Left lung (tissue), 10 donors: ENCODE results near the gene SHD. TPM values are rescaled to one million over a fixed set of nuclear protein-coding genes. Genes with fewer than 3 reads are reported as not detected.
"Not testable (repeated sequence)": the region's sequence is repeated elsewhere in the genome, so short reads cannot be mapped to it uniquely, and the experiment has no call there.

Experiments used
- ATAC-seq: fragments of 200-7000 bp; cut with Tn5 transposase; one replicate; pipeline ENCODE4 v1.9.1; 2020; ENCODE audit warnings: moderate library complexity
- DNase-seq, 4 donors: peaks; one replicate each; pipeline ENCODE4 v3.0.0-alpha.2; 2013 to 2020
- H3K27ac ChIP-seq, 2 donors: fragments of 200-600 bp; sonication (generic) in 1 of 2; one replicate each; pipeline versions ENCODE4 v1.5.0 to v1.8.0; 2020 to 2021
- H3K27me3 ChIP-seq, 2 donors: fragments of 200-600 bp; sonication (generic) in 1 of 2; one replicate each; pipeline versions ENCODE4 v1.5.0 to v1.8.0; 2020 to 2021
- H3K36me3 ChIP-seq, 2 donors: fragments of 200-600 bp; sonication (generic) in 1 of 2; one replicate each; pipeline versions ENCODE4 v1.5.0 to v1.8.0; 2020 to 2021
- H3K4me1 ChIP-seq, 2 donors: fragments of 200-600 bp; one replicate each; pipeline ENCODE4 v1.8.0; 2021
- H3K4me3 ChIP-seq, 2 donors: fragments of 200-600 bp; sonication (generic) in 1 of 2; one replicate each; pipeline versions ENCODE4 v1.5.0 to v1.8.0; 2020 to 2021; ENCODE audit warnings: mild to moderate bottlenecking in 1 of 2
- H3K9me3 ChIP-seq, 2 donors: fragments of 200-600 bp; sonication (generic) in 1 of 2; one replicate each; pipeline versions ENCODE4 v1.5.0 to v1.8.0; 2020 to 2021
- intact Hi-C, 2 donors: fragments of 100-400 bp; cut with DNase I; formaldehyde crosslinking; loops; one replicate each; pipeline versions ENCODE4 v1.11.2 to v1.14.2; 2022
- polyA plus RNA-seq, 6 donors: library from polyadenylated mRNA; unstranded; fragments of 120-200 nt; gene quantifications; one replicate each; pipeline ENCODE4 v1.2.1, GENCODE V29; 2013; ENCODE audit not compliant: insufficient read length in 6 of 6
- total RNA-seq, 2 donors: library from RNA; stranded (reverse); fragmentation: NEBNext Ultra II Directional; extraction: Animal tissue kit (Norgen Biotek cat#: 25700); gene quantifications; one replicate each; pipeline ENCODE4 v1.2.1, GENCODE V29; 2021
- TF ChIP-seq, protein P1 (sequence below), 2 donors: fragments of 200-600 bp; sonication (generic) in 1 of 2; IDR thresholded peaks; one replicate each; pipeline versions ENCODE4 v1.5.0 to v1.8.0; 2021; ENCODE audit warnings: antibody characterized with exemption in 2 of 2
- donor health status: DM: no; HTN: yes; CAD: no.
- donor health status: DM: no; HTN: no; CAD: no.

SHD gene
- total and polyA plus RNA-seq, 8 donors = 0.21 to 0.28 (median 0.21) TPM; not detected in 3

DNA sequence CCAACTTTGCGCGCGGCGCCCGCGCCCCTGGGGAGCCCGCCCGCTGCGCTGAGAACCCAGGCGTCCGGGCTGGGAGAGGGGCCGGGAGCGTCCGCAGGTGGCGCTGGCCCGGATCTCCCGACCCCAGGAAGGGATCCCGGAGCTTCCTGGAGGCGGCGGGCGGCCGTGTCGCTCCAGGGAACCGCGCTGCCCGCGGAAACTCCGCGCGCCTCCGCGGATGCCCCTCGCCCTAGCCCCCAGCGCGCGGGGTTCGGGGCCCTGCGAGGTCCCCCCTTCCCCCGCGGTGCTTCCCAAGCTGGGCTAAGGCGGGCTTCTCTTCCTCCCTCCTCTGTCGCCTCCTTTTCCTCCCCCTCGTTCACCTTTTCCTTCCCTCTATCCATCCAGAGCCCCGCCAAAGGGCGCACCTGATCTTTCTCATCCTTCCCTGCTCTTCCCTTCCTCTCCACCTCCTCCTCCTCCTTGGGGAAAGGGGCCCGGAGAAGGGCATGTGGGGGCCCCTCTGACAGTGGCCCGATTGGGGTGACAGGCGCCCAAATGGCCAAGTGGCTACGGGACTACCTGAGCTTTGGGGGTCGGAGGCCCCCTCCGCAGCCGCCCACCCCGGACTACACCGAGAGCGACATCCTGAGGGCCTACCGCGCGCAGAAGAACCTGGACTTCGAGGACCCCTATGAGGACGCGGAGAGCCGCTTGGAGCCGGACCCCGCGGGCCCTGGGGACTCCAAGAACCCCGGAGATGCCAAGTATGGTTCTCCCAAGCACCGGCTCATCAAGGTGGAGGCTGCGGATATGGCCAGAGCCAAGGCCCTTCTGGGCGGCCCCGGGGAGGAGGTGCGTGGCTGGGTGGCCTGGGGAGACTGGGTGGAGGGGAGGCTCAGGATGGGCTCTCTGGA is 710 bp downstream of the SHD start:
- Histone ChIP-seq H3K36me3 (no peaks in the 10 kb centered on the region), H3K4me1 (peaks cover 8 to 13% of the 10 kb centered on the region in 2 donors), H3K9me3 (no peaks in the 10 kb centered on the region), H3K4me3 (no peak overlapping the region), H3K27ac (no peak overlapping the region), H3K27me3 (peaks cover 28 to 72% of the 10 kb centered on the region in 2 donors)
- intact Hi-C loops = no loop called here
- DNase-seq (no peak), ATAC-seq (no peak)
- TF ChIP-seq, protein P1, sequence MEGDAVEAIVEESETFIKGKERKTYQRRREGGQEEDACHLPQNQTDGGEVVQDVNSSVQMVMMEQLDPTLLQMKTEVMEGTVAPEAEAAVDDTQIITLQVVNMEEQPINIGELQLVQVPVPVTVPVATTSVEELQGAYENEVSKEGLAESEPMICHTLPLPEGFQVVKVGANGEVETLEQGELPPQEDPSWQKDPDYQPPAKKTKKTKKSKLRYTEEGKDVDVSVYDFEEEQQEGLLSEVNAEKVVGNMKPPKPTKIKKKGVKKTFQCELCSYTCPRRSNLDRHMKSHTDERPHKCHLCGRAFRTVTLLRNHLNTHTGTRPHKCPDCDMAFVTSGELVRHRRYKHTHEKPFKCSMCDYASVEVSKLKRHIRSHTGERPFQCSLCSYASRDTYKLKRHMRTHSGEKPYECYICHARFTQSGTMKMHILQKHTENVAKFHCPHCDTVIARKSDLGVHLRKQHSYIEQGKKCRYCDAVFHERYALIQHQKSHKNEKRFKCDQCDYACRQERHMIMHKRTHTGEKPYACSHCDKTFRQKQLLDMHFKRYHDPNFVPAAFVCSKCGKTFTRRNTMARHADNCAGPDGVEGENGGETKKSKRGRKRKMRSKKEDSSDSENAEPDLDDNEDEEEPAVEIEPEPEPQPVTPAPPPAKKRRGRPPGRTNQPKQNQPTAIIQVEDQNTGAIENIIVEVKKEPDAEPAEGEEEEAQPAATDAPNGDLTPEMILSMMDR (IDR thresholded peaks at IDR 0.05) = no peak

DNA sequence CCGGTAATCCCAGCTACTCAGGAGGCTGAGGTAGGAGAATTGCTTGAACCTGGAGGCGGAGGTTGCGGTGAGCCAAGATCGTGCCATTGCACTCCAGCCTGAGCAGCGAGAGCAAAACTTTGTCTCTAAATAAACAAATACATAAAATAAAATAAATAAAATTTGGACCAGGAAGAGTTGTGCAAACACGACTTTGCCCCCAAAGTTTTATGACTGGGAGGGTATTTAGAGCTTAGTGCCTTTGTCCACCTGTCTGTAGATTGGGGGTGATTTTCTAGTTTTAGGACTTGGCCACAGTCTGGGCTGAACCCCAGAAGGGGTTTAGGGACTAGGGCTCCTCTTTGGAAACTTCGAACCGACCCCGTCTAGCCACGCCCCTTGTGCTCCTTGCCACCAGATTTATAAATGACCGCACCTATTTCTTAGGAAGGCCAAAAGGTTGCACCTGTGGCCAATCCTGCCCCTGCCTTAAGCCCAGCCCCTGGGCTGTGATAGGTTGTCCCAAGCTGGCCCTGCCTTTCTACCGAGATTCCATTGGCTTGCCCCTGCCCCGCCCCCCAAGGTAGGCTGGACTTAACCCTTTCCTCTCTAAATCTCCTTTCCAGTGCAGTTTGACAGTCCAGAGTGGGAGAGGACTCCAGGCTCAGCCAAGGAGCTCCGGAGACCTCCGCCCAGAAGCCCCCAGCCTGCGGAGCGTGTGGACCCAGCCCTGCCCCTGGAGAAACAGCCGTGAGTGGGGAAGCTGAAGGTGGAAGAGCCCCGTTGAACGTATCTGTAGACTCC is 5.3 kb downstream of the SHD start:
- intact Hi-C loops = no loop called here
- TF ChIP-seq, protein P1 (IDR thresholded peaks at IDR 0.05) = no peak
- Histone ChIP-seq H3K9me3 (no peaks in the 10 kb centered on the region), H3K27ac (no peak overlapping the region), H3K4me3 (no peak overlapping the region), H3K4me1 (peaks cover 4 to 5% of the 10 kb centered on the region in 2 donors), H3K27me3 (peaks cover 19 to 67% of the 10 kb centered on the region in 2 donors), H3K36me3 (no peaks in the 10 kb centered on the region)
- ATAC-seq (no peak), DNase-seq (no peak)

DNA sequence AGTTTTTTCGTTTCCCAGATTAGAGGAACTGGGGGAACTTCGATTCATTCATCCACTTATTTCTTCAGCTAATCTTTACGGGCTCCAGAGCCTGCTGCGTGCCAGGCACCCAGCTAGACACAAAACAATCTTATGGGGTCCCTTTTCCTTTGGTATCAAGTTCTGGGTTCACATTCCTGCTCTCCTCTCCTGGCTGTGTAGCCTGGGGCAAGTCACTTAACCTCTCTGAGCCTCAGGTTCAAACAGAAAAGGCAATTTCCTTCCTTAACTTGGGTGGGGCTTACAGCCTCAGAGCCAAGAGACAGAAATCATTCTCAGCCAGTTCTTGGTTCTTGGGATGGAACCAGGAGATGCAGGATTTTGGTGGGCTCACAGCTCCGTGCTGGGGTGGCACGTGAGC is 5.9 kb downstream of the SHD start:
- Histone ChIP-seq H3K27ac (no peak overlapping the region), H3K4me3 (no peak overlapping the region), H3K27me3 (peaks cover 13 to 67% of the 10 kb centered on the region in 2 donors), H3K4me1 (no peaks in the 10 kb centered on the region), H3K9me3 (no peaks in the 10 kb centered on the region), H3K36me3 (no peaks in the 10 kb centered on the region)
- intact Hi-C loops = no loop called here
- TF ChIP-seq, protein P1 (IDR thresholded peaks at IDR 0.05) = no peak
- ATAC-seq (no peak), DNase-seq (no peak)

DNA sequence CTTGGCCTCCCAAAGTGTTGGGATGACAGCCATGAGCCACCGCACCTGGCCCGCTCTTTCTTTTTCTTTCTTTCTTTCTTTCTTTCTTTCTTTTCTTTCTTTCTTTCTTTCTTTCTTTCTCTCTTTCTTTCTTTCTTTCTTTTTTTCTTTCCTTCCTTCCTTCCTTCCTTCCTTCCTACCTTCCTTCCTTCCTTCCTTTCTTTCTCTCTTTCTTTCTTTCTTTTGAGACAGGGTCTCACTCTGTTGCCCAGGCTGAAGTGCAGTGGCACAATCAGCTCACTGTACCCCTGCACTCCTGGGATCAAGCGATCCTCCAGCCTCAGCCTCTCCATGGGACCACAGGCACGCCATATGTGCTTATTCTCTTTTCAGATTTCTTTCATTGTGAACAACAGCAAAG is 7.1 kb downstream of the SHD start:
- H3K4me3 ChIP-seq, H3K4me1 ChIP-seq, ATAC-seq, H3K36me3 ChIP-seq, intact Hi-C loops, H3K27ac ChIP-seq, DNase-seq, H3K9me3 ChIP-seq: not testable (repeated sequence)
- H3K27me3 ChIP-seq = peaks cover 5 to 67% of the 10 kb centered on the region in 2 donors

DNA sequence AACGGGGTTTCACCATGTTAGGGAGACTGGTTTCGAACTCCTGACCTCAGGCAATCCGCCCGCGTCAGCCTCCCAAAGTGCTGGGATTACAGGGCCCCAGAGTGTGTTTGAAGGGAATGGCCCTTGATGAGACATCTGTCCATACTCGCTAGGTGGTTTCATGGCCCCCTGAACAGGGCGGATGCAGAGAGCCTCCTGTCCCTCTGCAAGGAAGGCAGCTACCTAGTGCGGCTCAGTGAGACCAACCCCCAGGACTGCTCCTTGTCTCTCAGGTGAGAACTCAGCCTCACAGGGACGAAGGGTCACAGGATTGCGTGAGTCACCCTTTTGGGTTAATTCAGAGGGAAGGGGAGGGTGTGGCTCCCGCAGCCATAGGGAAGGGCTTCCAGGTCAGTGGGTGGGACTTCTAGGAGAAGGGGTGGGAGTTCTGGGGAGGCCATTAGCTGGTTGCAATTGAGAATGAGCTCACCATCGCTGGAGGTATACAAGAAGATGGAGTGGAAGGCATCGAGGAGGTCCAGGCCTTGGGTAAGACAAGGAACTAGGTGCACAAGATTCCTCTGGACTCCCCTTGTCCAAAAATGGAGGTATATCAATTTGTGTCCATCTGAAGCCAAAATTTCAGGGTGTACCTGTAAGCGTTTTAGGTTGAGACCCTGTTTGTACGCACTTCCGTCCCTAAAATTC is 9.2 kb downstream of the SHD start:
- DNase-seq (no peak), ATAC-seq (no peak)
- Histone ChIP-seq H3K4me3 (no peak overlapping the region), H3K27ac (no peak overlapping the region), H3K27me3 (peaks cover 1 to 66% of the 10 kb centered on the region in 2 donors), H3K4me1 (no peaks in the 10 kb centered on the region), H3K36me3 (no peaks in the 10 kb centered on the region), H3K9me3 (no peaks in the 10 kb centered on the region)
- TF ChIP-seq, protein P1 (IDR thresholded peaks at IDR 0.05) = no peak
- intact Hi-C loops = no loop called here
